PFSK-1 (cell line): ENCODE measurements around the gene ISCA2.

Experiments used
- FOXP2 ChIP-seq: optimal IDR thresholded peaks from 2 replicates; pipeline ENCODE3; 2011; ENCODE audit warnings: borderline replicate concordance, control low read depth, inconsistent platforms; ENCODE audit not compliant: insufficient read depth; ENCODE audit errors: extremely low read length, extremely low read depth
- POLR2AphosphoS5 ChIP-seq: IDR thresholded peaks from 2 replicates; pipeline ENCODE4 v1.6.1; 2012; ENCODE audit warnings: low read depth, mild to moderate bottlenecking, control low read depth, low read length, moderate library complexity
- REST ChIP-seq, 2 experiments: IDR thresholded peaks; 2 replicates each; pipeline versions ENCODE4 v1.6.1 to v1.8.0; 2011 to 2012; ENCODE audit warnings: low read depth in 2 of 2, low read length in 2 of 2, control low read depth in 1 of 2, inconsistent platforms in 1 of 2, mild to moderate bottlenecking in 1 of 2, moderate library complexity in 1 of 2; ENCODE audit not compliant: insufficient read depth in 1 of 2
- SIN3A ChIP-seq: IDR thresholded peaks from 2 replicates; pipeline ENCODE4 v1.6.1; 2012; ENCODE audit warnings: mild to moderate bottlenecking, low read length, moderate library complexity, borderline replicate concordance; ENCODE audit not compliant: insufficient read depth
- TAF1 ChIP-seq: IDR thresholded peaks from 2 replicates; pipeline ENCODE4 v1.6.1; 2012; ENCODE audit warnings: low read length, control low read depth, borderline replicate concordance; ENCODE audit not compliant: insufficient read depth

The ISCA2 gene

GRCh38 chr14:74528886-74529285 lies 35.3 kb downstream of the ISCA2 start:
- no peak for TF ChIP-seq SIN3A
- TF ChIP-seq TAF1 = no peak
- no peak for TF ChIP-seq POLR2AphosphoS5
- TF ChIP-seq REST (IDR thresholded peaks at IDR 0.05; ENCODE audit: insufficient read depth in 1 of 2, low read depth in 2 of 2, low read length in 2 of 2) = no peak
- no peak for TF ChIP-seq FOXP2

GRCh38 chr14:74531006-74531405 lies 37.4 kb downstream of the ISCA2 start:
- no peak for TF ChIP-seq REST (IDR thresholded peaks at IDR 0.05; ENCODE audit: insufficient read depth in 1 of 2, low read depth in 2 of 2, low read length in 2 of 2)

- TF ChIP-seq POLR2AphosphoS5 = no peak
- TF ChIP-seq FOXP2 = no peak
- TF ChIP-seq SIN3A = no peak
- TF ChIP-seq REST (IDR thresholded peaks at IDR 0.05; ENCODE audit: insufficient read depth in 1 of 2, low read depth in 2 of 2, low read length in 2 of 2) = no peak
- no peak for TF ChIP-seq TAF1
Measured at GRCh38 chr14:74531467-74531866, 37.9 kb downstream of the ISCA2 start.

GRCh38 chr14:74532246-74532645 lies 38.7 kb downstream of the ISCA2 start:
- no peak for TF ChIP-seq TAF1
- TF ChIP-seq REST (IDR thresholded peaks at IDR 0.05; ENCODE audit: insufficient read depth in 1 of 2, low read depth in 2 of 2, low read length in 2 of 2) = no peak
- TF ChIP-seq SIN3A = no peak
- no peak for TF ChIP-seq POLR2AphosphoS5
- no peak for TF ChIP-seq FOXP2

- no peak for TF ChIP-seq TAF1
- no peak for TF ChIP-seq FOXP2
- no peak for TF ChIP-seq POLR2AphosphoS5
- TF ChIP-seq SIN3A = no peak
- no peak for TF ChIP-seq REST (IDR thresholded peaks at IDR 0.05; ENCODE audit: insufficient read depth in 1 of 2, low read depth in 2 of 2, low read length in 2 of 2)
Measured at GRCh38 chr14:74533576-74533975, 40.0 kb downstream of the ISCA2 start.
